K562 (cell line): ENCODE data around the gene SLC17A1. TPM values are rescaled to one million over a fixed set of nuclear protein-coding genes. Genes with fewer than 3 reads are reported as not detected.

Experiments used
- ATAC-seq: fragments of 200-7000 bp; cut with Tn5 transposase; 3 replicates; pipeline ENCODE4 v1.9.1; 2020; ENCODE audit warnings: moderate library complexity
- BruUV-seq: library from RNA; stranded (reverse); fragments of 400-500 nt; replicated peaks from 2 replicates; lab custom pipeline; 2021; lab: Mats Ljungman, UMichigan
- CTCF ChIA-PET: fragments of 300-600 bp; formaldehyde crosslinking; extraction: SDS; loops from one replicate; lab custom pipeline; 2021; ENCODE audit warnings: low intra/inter-chr PET ratio; lab: Yijun Ruan, JAX
- POLR2A ChIA-PET: fragments of 300-600, 350-650 bp; sonication (Branson Sonifier 250); formaldehyde crosslinking; extraction: SDS; loops from one replicate; lab custom pipeline; 2021; ENCODE audit warnings: antibody characterized with exemption, inconsistent platforms; lab: Yijun Ruan, JAX
- DNase-seq, 4 experiments: peaks; one replicate each; pipeline versions ENCODE4 v3.0.0 to v3.0.0-alpha.2; 2011 to 2018; ENCODE audit warnings: low spot score in 3 of 4, mixed read lengths in 3 of 4; ENCODE audit errors: extremely low read depth in 1 of 4
- FAIRE-seq: peaks from 2 replicates; lab custom pipeline; 2011; peaks lifted over from hg19 to GRCh38; lab: Jason Lieb, UNC
- H2AFZ ChIP-seq: 2 replicates; pipeline ENCODE4 v1.6.0; 2011; ENCODE audit warnings: low read depth, low read length, control low read depth, inconsistent platforms
- H3K27ac ChIP-seq: fragments of 200-600 bp; 3 replicates; pipeline ENCODE4 v1.8.0; 2011; ENCODE audit warnings: low read depth, mild to moderate bottlenecking, control low read depth, inconsistent platforms, low read length, moderate library complexity, mixed read lengths; ENCODE audit errors: extremely low read depth
- H3K27me3 ChIP-seq, 2 experiments: fragments of 300-600 bp in 1 of 2; 2 replicates in 1 of 2; 3 replicates in 1 of 2; pipeline versions ENCODE4 v1.6.0 to v1.8.0; 2011; ENCODE audit warnings: inconsistent platforms in 2 of 2, low read length in 2 of 2, mild to moderate bottlenecking in 1 of 2, mixed read lengths in 1 of 2, moderate library complexity in 1 of 2; ENCODE audit not compliant: control insufficient read depth in 2 of 2, insufficient read depth in 2 of 2
- H3K36me3 ChIP-seq: fragments of 300-600 bp; 3 replicates; pipeline ENCODE4 v1.8.0; 2011; ENCODE audit warnings: mild to moderate bottlenecking, low read length, inconsistent platforms; ENCODE audit not compliant: control insufficient read depth, insufficient read depth
- H3K4me1 ChIP-seq, 2 experiments: fragments of 200-600 bp in 1 of 2; replicated peaks in 1 of 2; 2 replicates in 1 of 2; 3 replicates in 1 of 2; pipeline versions ENCODE4 v1.5.1 to v1.8.0; 2011; ENCODE audit warnings: inconsistent platforms in 2 of 2, low read length in 2 of 2, mild to moderate bottlenecking in 1 of 2, mixed read lengths in 1 of 2, moderate library complexity in 1 of 2; ENCODE audit not compliant: control insufficient read depth in 2 of 2, insufficient read depth in 2 of 2
- H3K4me2 ChIP-seq: 2 replicates; pipeline ENCODE4 v1.6.1; 2011; ENCODE audit warnings: low read length, control low read depth, inconsistent platforms, mixed read lengths; ENCODE audit not compliant: insufficient read depth
- H3K4me3 ChIP-seq: fragments of 200-600 bp; sonication (generic), shearing (Covaris generic); 2 replicates; pipeline ENCODE4 v1.5.1; 2016; ENCODE audit warnings: control low read depth, inconsistent platforms
- H3K79me2 ChIP-seq: fragments of 200-600 bp; 3 replicates; pipeline ENCODE4 v1.8.0; 2011; ENCODE audit warnings: low read length, inconsistent platforms; ENCODE audit not compliant: control insufficient read depth, insufficient read depth
- H3K9ac ChIP-seq, 2 experiments: 2 replicates each; pipeline versions ENCODE4 v1.6.0 to v1.6.1; 2011; ENCODE audit warnings: low read depth in 2 of 2, low read length in 2 of 2, control low read depth in 1 of 2, inconsistent platforms in 1 of 2, mild to moderate bottlenecking in 1 of 2, mixed read lengths in 1 of 2; ENCODE audit not compliant: insufficient read depth in 1 of 2
- H3K9me1 ChIP-seq: one replicate; pipeline ENCODE4 v1.6.0; 2011; ENCODE audit warnings: inconsistent platforms, mild to moderate bottlenecking, low read length, moderate library complexity; ENCODE audit not compliant: control insufficient read depth, insufficient read depth
- H3K9me3 ChIP-seq: replicated peaks from 2 replicates; pipeline ENCODE4 v1.5.1; 2011; ENCODE audit warnings: low read depth, low read length, inconsistent platforms; ENCODE audit not compliant: control insufficient read depth, insufficient read depth
- H4K20me1 ChIP-seq: replicated peaks from 2 replicates; pipeline ENCODE4 v1.6.1; 2011; ENCODE audit warnings: low read length, inconsistent platforms, mixed read lengths; ENCODE audit not compliant: control insufficient read depth, insufficient read depth
- CEBPG ChIP-seq, 3 experiments: fragments of 200-800 bp in 1 of 3; sonication (Bioruptor generic) in 1 of 3; sonication (generic) in 1 of 3; formaldehyde crosslinking in 1 of 3; IDR thresholded peaks in 2 of 3; conservative IDR thresholded peaks in 1 of 3; 2 replicates each; pipeline versions ENCODE4 v1.6.1 to v1.8.0; 2016 to 2022; ENCODE audit warnings: missing compliant biosample characterization in 2 of 3, missing genetic modification characterization in 2 of 3, mild to moderate bottlenecking in 1 of 3, missing genetic modification reagents in 1 of 3
- FOXP4 ChIP-seq: sonication (generic); formaldehyde crosslinking; IDR thresholded peaks from 2 replicates; pipeline ENCODE4 v1.8.0; 2022; ENCODE audit warnings: mild to moderate bottlenecking, missing genetic modification reagents, borderline replicate concordance
- IRF1 ChIP-seq: sonication (generic); formaldehyde crosslinking; IDR thresholded peaks from 2 replicates; pipeline ENCODE4 v1.8.0; 2022; ENCODE audit warnings: missing genetic modification reagents, mild to moderate bottlenecking, borderline replicate concordance
- JUND ChIP-seq, 2 experiments: IDR thresholded peaks; 2 replicates in 1 of 2; 3 replicates in 1 of 2; pipeline ENCODE4 v1.6.1; 2011; ENCODE audit warnings: borderline replicate concordance in 2 of 2, low read depth in 2 of 2, low read length in 2 of 2, improper control_type of control experiment in 1 of 2, missing biosample characterization in 1 of 2, missing genetic modification characterization in 1 of 2, missing genetic modification reagents in 1 of 2
- NFIX ChIP-seq: fragments of 250-450 bp; sonication (Bioruptor Pico); IDR thresholded peaks from 2 replicates; pipeline ENCODE4 v1.4.0; 2020; ENCODE audit warnings: low read depth, mild to moderate bottlenecking, moderate library complexity
- SIN3A ChIP-seq, 2 experiments: fragments of 150-350 bp in 1 of 2; IDR thresholded peaks; 2 replicates each; pipeline ENCODE4 v1.6.1; 2011 to 2016; ENCODE audit warnings: borderline replicate concordance in 2 of 2, low read depth in 2 of 2, low read length in 2 of 2, mild to moderate bottlenecking in 2 of 2, moderate library complexity in 2 of 2; ENCODE audit not compliant: control insufficient read depth in 1 of 2
- TAF7 ChIP-seq: fragments of 450-650 bp; IDR thresholded peaks from 2 replicates; pipeline ENCODE4 v1.6.1; 2016; ENCODE audit warnings: missing genetic modification characterization, missing compliant biosample characterization
- ZNF140 ChIP-seq: fragments of 250-450 bp; sonication (Bioruptor Pico); IDR thresholded peaks from 2 replicates; pipeline ENCODE4 v1.8.0; 2021; ENCODE audit warnings: moderate library complexity, mild to moderate bottlenecking, inconsistent platforms
- WGBS: fragments of 100-300 bp; shearing (Covaris generic); methylation state at CpG from one replicate; pipeline ENCODE4 v1.1.6; 2016; ENCODE audit warnings: low coverage, mixed read lengths; ENCODE audit not compliant: insufficient coverage; ENCODE audit errors: missing lambda C conversion rate; 5-methylcytosine and 5-hydroxymethylcytosine counted together
- in situ Hi-C: fragments of 300-500 bp; cut with MboI; formaldehyde crosslinking; loops from 4 replicates; pipeline ENCODE4 v1.15.0; 2018; ENCODE audit warnings: inconsistent platforms, mixed read lengths
- intact Hi-C: fragments of 100-400 bp; cut with micrococcal nuclease; formaldehyde crosslinking; loops from 2 replicates; pipeline ENCODE4 v1.14.2; 2022
- polyA plus RNA-seq, 8 experiments: library from polyadenylated mRNA; depleted of rRNA in 4 of 8; stranded (reverse) in 5 of 8; unstranded in 3 of 8; fragments of >200 nt; fragmentation: Nextera tagmentation in 2 of 8; fragmentation: Illumina TruSeq in 1 of 8; extraction: Ambion mirVana in 2 of 8; extraction: Trizol in 1 of 8; gene quantifications; 2 replicates each; pipeline versions ENCODE4 v1.2.1 to v1.2.3, GENCODE V29; 2011 to 2014; ENCODE audit warnings: inconsistent platforms in 1 of 8, missing spikeins in 1 of 8
- total RNA-seq, 7 experiments: library from RNA; depleted of rRNA in 6 of 7; stranded (reverse); fragments of >200 nt in 6 of 7; fragmentation: Illumina TruSeq in 2 of 7; extraction: Trizol in 2 of 7; gene quantifications; 2 replicates each; pipeline versions ENCODE4 v1.2.1 to v1.2.3, GENCODE V29; 2011 to 2021; ENCODE audit warnings: low replicate concordance in 1 of 7

SLC17A1 gene
- total and polyA plus RNA-seq, 9 of the 15 experiments (the other 6 are each of a cell fraction or from before 2014, with no cell fraction given): not detected

GRCh38 chr6:25801436-25801835 lies 30.4 kb downstream of the SLC17A1 start:
- H3K36me3 ChIP-seq: no peaks in the 10 kb centered on the region
- 0% methylated on average over 4 of the region's 4 CpGs for WGBS
- DNase-seq (no peak), FAIRE-seq (no peak), ATAC-seq (no peak)
- no peak overlapping the region for H2AFZ ChIP-seq
- no peaks in the 10 kb centered on the region for H3K9me1 ChIP-seq
- no peak overlapping the region for H3K27ac ChIP-seq
- CTCF ChIA-PET: no interaction called here
- H3K79me2 ChIP-seq: no peaks in the 10 kb centered on the region
- intact Hi-C loops (no loop called here), in situ Hi-C loops (no loop called here)
- no peak overlapping the region for H3K9ac ChIP-seq
- no peak overlapping the region for H3K4me2 ChIP-seq
- H3K9me3 ChIP-seq: no peaks in the 10 kb centered on the region
- POLR2A ChIA-PET: interaction anchor here (0.8 kb wide), 1 partner anchor 13 kb away, joined by 5 read pairs; no protein-coding TSS in a partner anchor
- H3K4me3 ChIP-seq: no peak overlapping the region
- BruUV-seq: no TSS peak
- H3K4me1 ChIP-seq: no peaks in the 10 kb centered on the region
- no peak for TF ChIP-seq SIN3A (IDR thresholded peaks at IDR 0.05; ENCODE audit: borderline replicate concordance in 2 of 2, control insufficient read depth in 1 of 2, low read depth in 2 of 2, low read length in 2 of 2)
- TF ChIP-seq ZNF140 (CRISPR knock-in tag): no peak
- TF ChIP-seq FOXP4 (CRISPR knock-in tag): no peak
- TF ChIP-seq JUND (IDR thresholded peaks at IDR 0.05; ENCODE audit: borderline replicate concordance, low read depth, low read length): no peak
- no peak for TF ChIP-seq JUND (tag; IDR thresholded peaks at IDR 0.05; ENCODE audit: borderline replicate concordance, low read depth, low read length)
- no peak for TF ChIP-seq CEBPG (CRISPR knock-in tag; IDR thresholded peaks at IDR 0.05)
- no peak for TF ChIP-seq CEBPG (tag; conservative IDR thresholded peaks at IDR 0.05 in 1 of 2, IDR thresholded peaks at IDR 0.05 in 1 of 2)
- TF ChIP-seq NFIX: no peak
- TF ChIP-seq IRF1 (CRISPR knock-in tag): no peak
- TF ChIP-seq TAF7 (tag): no peak
- H4K20me1 ChIP-seq: no peaks in the 10 kb centered on the region
- no peaks in the 10 kb centered on the region for H3K27me3 ChIP-seq
